ENCODE measurements around the gene TMEM140.

DNA sequence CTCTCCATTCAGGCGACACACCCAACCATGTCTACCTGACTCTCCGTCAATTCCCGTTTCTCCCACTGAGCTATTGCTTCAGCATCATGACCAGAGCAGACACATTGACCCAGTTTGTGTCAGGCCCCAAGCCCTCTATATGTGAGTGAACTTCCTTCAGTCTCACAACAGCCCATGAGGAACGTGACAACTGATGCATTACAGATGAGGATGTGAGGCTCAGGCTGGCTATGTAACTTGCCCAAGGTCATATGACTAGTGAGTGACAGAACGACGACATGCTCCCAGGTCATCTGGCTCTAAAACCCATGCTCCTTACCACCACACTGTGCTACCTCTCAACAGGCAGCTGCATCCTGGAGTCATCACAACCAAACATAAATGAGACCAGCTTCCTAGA, 3.7 kb downstream of the TMEM140 start:
- TF ChIP-seq, protein P1, sequence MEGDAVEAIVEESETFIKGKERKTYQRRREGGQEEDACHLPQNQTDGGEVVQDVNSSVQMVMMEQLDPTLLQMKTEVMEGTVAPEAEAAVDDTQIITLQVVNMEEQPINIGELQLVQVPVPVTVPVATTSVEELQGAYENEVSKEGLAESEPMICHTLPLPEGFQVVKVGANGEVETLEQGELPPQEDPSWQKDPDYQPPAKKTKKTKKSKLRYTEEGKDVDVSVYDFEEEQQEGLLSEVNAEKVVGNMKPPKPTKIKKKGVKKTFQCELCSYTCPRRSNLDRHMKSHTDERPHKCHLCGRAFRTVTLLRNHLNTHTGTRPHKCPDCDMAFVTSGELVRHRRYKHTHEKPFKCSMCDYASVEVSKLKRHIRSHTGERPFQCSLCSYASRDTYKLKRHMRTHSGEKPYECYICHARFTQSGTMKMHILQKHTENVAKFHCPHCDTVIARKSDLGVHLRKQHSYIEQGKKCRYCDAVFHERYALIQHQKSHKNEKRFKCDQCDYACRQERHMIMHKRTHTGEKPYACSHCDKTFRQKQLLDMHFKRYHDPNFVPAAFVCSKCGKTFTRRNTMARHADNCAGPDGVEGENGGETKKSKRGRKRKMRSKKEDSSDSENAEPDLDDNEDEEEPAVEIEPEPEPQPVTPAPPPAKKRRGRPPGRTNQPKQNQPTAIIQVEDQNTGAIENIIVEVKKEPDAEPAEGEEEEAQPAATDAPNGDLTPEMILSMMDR (conservative IDR thresholded peaks at IDR 0.05), result no peak
- TF ChIP-seq ZFX (IDR thresholded peaks at IDR 0.05), result no peak

Measured in C4-2B (cell line).